ENCODE measurements around the gene CRISP2.

DNA sequence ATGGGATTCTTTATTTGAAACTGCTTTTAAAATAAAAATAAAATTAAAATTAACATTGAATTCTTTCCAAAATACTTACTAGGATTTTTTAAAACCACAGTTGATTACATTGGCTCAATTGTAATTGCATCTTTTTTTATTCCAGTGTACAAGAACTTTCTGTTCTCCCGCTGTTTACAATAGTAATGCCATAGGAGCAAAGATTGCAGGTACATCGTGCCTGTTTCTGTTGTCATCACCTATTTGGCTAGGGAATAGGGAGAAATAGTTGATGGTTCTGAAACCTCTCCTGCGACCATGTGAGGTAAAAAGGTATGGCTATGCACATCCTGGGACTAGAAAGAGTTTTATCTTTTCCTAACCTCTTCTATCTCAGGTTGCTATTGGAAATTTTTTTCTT lies 48.5 kb downstream of the CRISP2 start:
- TF ChIP-seq PPARA (CRISPR knock-in tag; IDR thresholded peaks at IDR 0.05; ENCODE audit: borderline replicate concordance) (no peak), SNAI2 (CRISPR knock-in tag; IDR thresholded peaks at IDR 0.05) (no peak), ARNTL (CRISPR knock-in tag; IDR thresholded peaks at IDR 0.05; ENCODE audit: borderline replicate concordance, low read depth) (no peak), RARB (CRISPR knock-in tag; IDR thresholded peaks at IDR 0.05) (no peak)

Data from SK-N-SH treated with all-trans-retinoic acid at 6 μM for 48 hours (cell line).